H1 (cell line): Measurements from ENCODE around the gene ZMYND15. TPM values are rescaled to one million over a fixed set of nuclear protein-coding genes. Genes with fewer than 3 reads are reported as not detected.

ENCODE experiments used
- CTCF ChIA-PET: fragments of 300-600 bp; sonication (Branson Sonifier 250); formaldehyde crosslinking; loops from one replicate; lab custom pipeline; 2021; ENCODE audit not compliant: partially characterized antibody; lab: Charles Lee
- POLR2A ChIA-PET: fragments of 300-600 bp; sonication (Branson Sonifier 250); formaldehyde crosslinking; loops from one replicate; lab custom pipeline; 2021; ENCODE audit warnings: inconsistent platforms; ENCODE audit not compliant: partially characterized antibody; lab: Charles Lee
- DNase-seq, 2 experiments: peaks; one replicate each; pipeline versions ENCODE4 v3.0.0 to v3.0.0-alpha.2; 2010 to 2022; ENCODE audit warnings: low spot score in 2 of 2, low read depth in 1 of 2, mixed read lengths in 1 of 2
- FAIRE-seq: peaks from 2 replicates; lab custom pipeline; 2011; peaks lifted over from hg19 to GRCh38; lab: Jason Lieb, UNC
- H2AFZ ChIP-seq: 2 replicates; pipeline ENCODE4 v1.8.1; 2012; ENCODE audit warnings: low read length, inconsistent platforms
- H2AK5ac ChIP-seq: 2 replicates; pipeline ENCODE4 v1.6.1; 2013; ENCODE audit warnings: low read depth, low read length
- H2BK120ac ChIP-seq: replicated peaks from 2 replicates; pipeline ENCODE3; 2013; ENCODE audit warnings: low read depth, low read length, inconsistent platforms
- H2BK12ac ChIP-seq: 2 replicates; pipeline ENCODE4 v1.6.1; 2013; ENCODE audit warnings: low read depth, low read length
- H2BK15ac ChIP-seq: 2 replicates; pipeline ENCODE4 v1.6.1; 2013; ENCODE audit warnings: low read length
- H2BK20ac ChIP-seq: 2 replicates; pipeline ENCODE4 v1.6.1; 2013; ENCODE audit warnings: low read length
- H2BK5ac ChIP-seq: 2 replicates; pipeline ENCODE4 v1.6.1; 2013; ENCODE audit warnings: low read depth, low read length
- H3K14ac ChIP-seq: 2 replicates; pipeline ENCODE4 v1.6.1; 2013; ENCODE audit warnings: inconsistent platforms; ENCODE audit not compliant: insufficient read length
- H3K18ac ChIP-seq: 2 replicates; pipeline ENCODE4 v1.6.1; 2013; ENCODE audit warnings: low read length; ENCODE audit errors: extremely low read depth
- H3K23ac ChIP-seq: 2 replicates; pipeline ENCODE4 v1.6.1; 2013; ENCODE audit warnings: inconsistent platforms; ENCODE audit not compliant: insufficient read length
- H3K23me2 ChIP-seq: 2 replicates; pipeline ENCODE4 v1.6.1; 2013; ENCODE audit warnings: low read depth, low read length
- H3K27ac ChIP-seq: 2 replicates; pipeline ENCODE4 v1.6.1; 2011; ENCODE audit warnings: low read depth, low read length, inconsistent platforms
- H3K27me3 ChIP-seq, 4 experiments: replicated peaks in 1 of 4; 1 replicate in 1 of 4; 2 replicates in 3 of 4; pipeline versions ENCODE4 v1.6.1 to v1.8.1; 2011 to 2013; ENCODE audit warnings: low read length in 3 of 4, mild to moderate bottlenecking in 3 of 4, inconsistent platforms in 2 of 4, mixed read lengths in 2 of 4, moderate library complexity in 1 of 4; ENCODE audit not compliant: control insufficient read depth in 3 of 4, insufficient read depth in 3 of 4; ENCODE audit errors: extremely low read depth in 1 of 4
- H3K36me3 ChIP-seq, 4 experiments: 2 replicates each; pipeline versions ENCODE4 v1.6.1 to v1.8.1; 2011 to 2013; ENCODE audit warnings: mild to moderate bottlenecking in 4 of 4, low read length in 3 of 4, moderate library complexity in 2 of 4, control low read depth in 1 of 4, inconsistent platforms in 1 of 4; ENCODE audit not compliant: insufficient read depth in 4 of 4, control insufficient read depth in 2 of 4
- H3K4ac ChIP-seq: replicated peaks from 2 replicates; pipeline ENCODE3; 2013; ENCODE audit warnings: low read length, low read depth, mixed read lengths, inconsistent platforms; ENCODE audit not compliant: insufficient read length
- H3K4me1 ChIP-seq, 4 experiments: replicated peaks in 1 of 4; 1 replicate in 1 of 4; 2 replicates in 3 of 4; pipeline versions ENCODE4 v1.6.1 to v1.8.1; 2011 to 2013; ENCODE audit warnings: low read length in 3 of 4, inconsistent platforms in 2 of 4, mixed read lengths in 1 of 4; ENCODE audit not compliant: insufficient read depth in 4 of 4, control insufficient read depth in 3 of 4
- H3K4me2 ChIP-seq, 2 experiments: 2 replicates each; pipeline versions ENCODE4 v1.6.1 to v1.8.1; 2011 to 2013; ENCODE audit warnings: low read depth in 2 of 2, low read length in 2 of 2, control low read depth in 1 of 2, inconsistent platforms in 1 of 2, mild to moderate bottlenecking in 1 of 2; ENCODE audit not compliant: insufficient read depth in 1 of 2
- H3K4me3 ChIP-seq, 4 experiments: fragments of 200-600, 300-600 bp in 1 of 4; sonication (generic), shearing (Covaris generic), sonication (Bioruptor Twin) in 1 of 4; 2 replicates each; pipeline versions ENCODE4 v1.5.1 to v1.8.1; 2011 to 2016; ENCODE audit warnings: low read length in 4 of 4, low read depth in 3 of 4, control low read depth in 2 of 4, inconsistent platforms in 2 of 4, mild to moderate bottlenecking in 2 of 4, mixed read lengths in 1 of 4, moderate library complexity in 1 of 4; ENCODE audit not compliant: insufficient read depth in 2 of 4; ENCODE audit errors: extremely low read depth in 1 of 4
- H3K56ac ChIP-seq: replicated peaks from 2 replicates; pipeline ENCODE3; 2013; ENCODE audit warnings: low read depth, mild to moderate bottlenecking, mixed read lengths, low read length, inconsistent platforms; ENCODE audit not compliant: insufficient read length
- H3K79me1 ChIP-seq: 2 replicates; pipeline ENCODE4 v1.6.1; 2013; ENCODE audit warnings: low read depth, low read length, control low read depth
- H3K79me2 ChIP-seq, 2 experiments: 2 replicates each; pipeline versions ENCODE4 v1.6.1 to v1.8.1; 2012 to 2013; ENCODE audit warnings: low read length in 2 of 2, mild to moderate bottlenecking in 2 of 2, inconsistent platforms in 1 of 2; ENCODE audit not compliant: insufficient read depth in 2 of 2, control insufficient read depth in 1 of 2
- H3K9ac ChIP-seq, 4 experiments: replicated peaks in 1 of 4; 1 replicate in 1 of 4; 2 replicates in 3 of 4; pipeline versions ENCODE4 v1.6.1 to v1.8.1; 2011 to 2013; ENCODE audit warnings: low read depth in 3 of 4, low read length in 3 of 4, control low read depth in 2 of 4, mild to moderate bottlenecking in 2 of 4, moderate library complexity in 2 of 4, inconsistent platforms in 1 of 4; ENCODE audit errors: extremely low read depth in 1 of 4
- H3K9me3 ChIP-seq, 2 experiments: 2 replicates each; pipeline versions ENCODE4 v1.6.1 to v1.8.1; 2012 to 2013; ENCODE audit warnings: mild to moderate bottlenecking in 2 of 2, moderate library complexity in 2 of 2, control low read depth in 1 of 2, inconsistent platforms in 1 of 2, low read depth in 1 of 2, low read length in 1 of 2, mixed read lengths in 1 of 2; ENCODE audit not compliant: insufficient read depth in 2 of 2
- H4K20me1 ChIP-seq, 2 experiments: replicated peaks in 1 of 2; 2 replicates each; pipeline versions ENCODE3 to v1.8.1; 2011 to 2013; ENCODE audit warnings: inconsistent platforms in 2 of 2, low read length in 2 of 2, mild to moderate bottlenecking in 1 of 2; ENCODE audit not compliant: insufficient read depth in 2 of 2, control insufficient read depth in 1 of 2
- H4K5ac ChIP-seq: 2 replicates; pipeline ENCODE4 v1.6.1; 2013; ENCODE audit warnings: low read length, low read depth, mixed read lengths, inconsistent platforms; ENCODE audit not compliant: insufficient read length
- H4K8ac ChIP-seq: 2 replicates; pipeline ENCODE4 v1.8.0; 2013; ENCODE audit warnings: mild to moderate bottlenecking, moderate library complexity, low read length, inconsistent platforms; ENCODE audit not compliant: insufficient read depth; ENCODE audit errors: extremely low read depth
- H4K91ac ChIP-seq: replicated peaks from 2 replicates; pipeline ENCODE3; 2013; ENCODE audit warnings: low read length, mixed read lengths, inconsistent platforms; ENCODE audit not compliant: insufficient read length
- RAD21 ChIP-seq, 2 experiments: IDR thresholded peaks in 1 of 2; conservative IDR thresholded peaks in 1 of 2; 2 replicates each; pipeline ENCODE4 v1.6.1; 2011; ENCODE audit warnings: low read depth in 2 of 2, low read length in 2 of 2, improper control_type of control experiment in 1 of 2, inconsistent platforms in 1 of 2, mild to moderate bottlenecking in 1 of 2, moderate library complexity in 1 of 2
- SP1 ChIP-seq: IDR thresholded peaks from 2 replicates; pipeline ENCODE4 v1.6.1; 2011; ENCODE audit warnings: low read depth, low read length
- TBP ChIP-seq: IDR thresholded peaks from 2 replicates; pipeline ENCODE4 v1.6.1; 2011; ENCODE audit warnings: low read depth, low read length, improper control_type of control experiment
- WGBS, 2 experiments: shearing (Covaris generic) in 1 of 2; methylation state at CpG; one replicate each; pipeline versions ENCODE4 v1.1.6 to v1.1.7; 2013 to 2015; ENCODE audit warnings: low lambda C conversion rate in 2 of 2, mixed read lengths in 2 of 2, inconsistent platforms in 1 of 2, low coverage in 1 of 2, missing lambda C conversion rate in 1 of 2; ENCODE audit not compliant: insufficient replicate concordance in 2 of 2, insufficient coverage in 1 of 2, insufficient read length in 1 of 2; ENCODE audit errors: extremely low coverage in 1 of 2, missing lambda C conversion rate in 1 of 2; 5-methylcytosine and 5-hydroxymethylcytosine counted together
- polyA plus RNA-seq, 7 experiments: library from polyadenylated mRNA; depleted of rRNA in 3 of 7; stranded (reverse) in 5 of 7; unstranded in 2 of 7; fragments of >200 nt in 5 of 7; fragments of 200-250 nt in 2 of 7; gene quantifications; 1 replicate in 5 of 7; 2 replicates in 1 of 7; 4 replicates in 1 of 7; pipeline versions ENCODE4 v1.2.1 to v1.2.3, GENCODE V29; 2011 to 2013; ENCODE audit warnings: missing spikeins in 2 of 7, mixed read lengths in 2 of 7
- total RNA-seq: library from RNA; stranded (reverse); fragmentation: NEBNext Ultra II Directional; extraction: Animal tissue kit (Norgen Biotek cat#: 25700); gene quantifications from 2 replicates; pipeline ENCODE4 v1.2.1, GENCODE V29; 2021
- TF ChIP-seq, protein P1 (sequence below), 3 experiments: IDR thresholded peaks; 1 replicate in 2 of 3; 2 replicates in 1 of 3; pipeline versions ENCODE4 v1.5.1 to v1.6.1; 2011; ENCODE audit warnings: low read length in 3 of 3, mild to moderate bottlenecking in 3 of 3, inconsistent platforms in 2 of 3, low read depth in 1 of 3, moderate library complexity in 1 of 3; ENCODE audit not compliant: insufficient read depth in 1 of 3; ENCODE audit errors: control extremely low read depth in 1 of 3

The ZMYND15 gene
- total and polyA plus RNA-seq, 2 of the 8 experiments (the other 6 are each of a cell fraction or from before 2014, with no cell fraction given): 0.53 to 0.58 TPM

- POLR2A ChIA-PET: interaction anchor here (0.8 kb wide), 2 partner anchors 23 to 191 kb away, joined by 3 read pairs; partner anchors contain the start of gene ARRB2
- 93% methylated on average over 6 of the region's 6 CpGs; no CpG with 5 or more reads in 1 of the 2 experiments for WGBS, 2 experiments
Measured at GRCh38 chr17:4733073-4733531, 6.5 kb upstream of the ZMYND15 start.

More at GRCh38 chr17:4733073-4733531, 6.5 kb upstream of the ZMYND15 start:
- Histone ChIP-seq H3K79me1 (no peaks in the 10 kb centered on the region), H4K8ac (no peak overlapping the region), H3K4me1 (peaks cover 0 to under 1% (median 0%) of the 10 kb centered on the region in 4 experiments; a peak in 2 of 7 replicates), H3K18ac (no peak overlapping the region), H3K14ac (no peak overlapping the region), H3K23me2 (peaks cover 7% of the 10 kb centered on the region), H3K4ac (no peak overlapping the region), H3K79me2 (no peaks in the 10 kb centered on the region), H2BK12ac (no peak overlapping the region), H2BK5ac (no peak overlapping the region), H3K4me3 (no peak overlapping the region), H4K5ac (no peak overlapping the region), H4K20me1 (peaks cover 2 to 6% of the 10 kb centered on the region in 2 experiments), H3K9me3 (no peaks in the 10 kb centered on the region), H2BK20ac (no peak overlapping the region), H3K27ac (no peak overlapping the region), H3K9ac (no peak overlapping the region), H3K23ac (no peak overlapping the region), H2AFZ (no peak overlapping the region), H3K56ac (no peak overlapping the region), H3K27me3 (peaks cover 1 to 17% (median 6%) of the 10 kb centered on the region in 4 experiments; a peak in 6 of 7 replicates), H4K91ac (no peak overlapping the region), H2BK120ac (no peak overlapping the region), H3K4me2 (no peak overlapping the region), H3K36me3 (no peaks in the 10 kb centered on the region), H2AK5ac (no peak overlapping the region), H2BK15ac (no peak overlapping the region)
- FAIRE-seq: no peak
- CTCF ChIA-PET: interaction anchor here (0.9 to 3.8 kb wide), 17 partner anchors 9 to 176 kb away, joined by 3 to 24 read pairs (median 4); partner anchors contain the start of genes C17orf107, GLTPD2 and VMO1
- TF ChIP-seq, protein P1, sequence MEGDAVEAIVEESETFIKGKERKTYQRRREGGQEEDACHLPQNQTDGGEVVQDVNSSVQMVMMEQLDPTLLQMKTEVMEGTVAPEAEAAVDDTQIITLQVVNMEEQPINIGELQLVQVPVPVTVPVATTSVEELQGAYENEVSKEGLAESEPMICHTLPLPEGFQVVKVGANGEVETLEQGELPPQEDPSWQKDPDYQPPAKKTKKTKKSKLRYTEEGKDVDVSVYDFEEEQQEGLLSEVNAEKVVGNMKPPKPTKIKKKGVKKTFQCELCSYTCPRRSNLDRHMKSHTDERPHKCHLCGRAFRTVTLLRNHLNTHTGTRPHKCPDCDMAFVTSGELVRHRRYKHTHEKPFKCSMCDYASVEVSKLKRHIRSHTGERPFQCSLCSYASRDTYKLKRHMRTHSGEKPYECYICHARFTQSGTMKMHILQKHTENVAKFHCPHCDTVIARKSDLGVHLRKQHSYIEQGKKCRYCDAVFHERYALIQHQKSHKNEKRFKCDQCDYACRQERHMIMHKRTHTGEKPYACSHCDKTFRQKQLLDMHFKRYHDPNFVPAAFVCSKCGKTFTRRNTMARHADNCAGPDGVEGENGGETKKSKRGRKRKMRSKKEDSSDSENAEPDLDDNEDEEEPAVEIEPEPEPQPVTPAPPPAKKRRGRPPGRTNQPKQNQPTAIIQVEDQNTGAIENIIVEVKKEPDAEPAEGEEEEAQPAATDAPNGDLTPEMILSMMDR (IDR thresholded peaks at IDR 0.05; ENCODE audit: control extremely low read depth in 1 of 3, insufficient read depth in 1 of 3, low read depth in 1 of 3, low read length in 3 of 3): peak; percentile 16 to 39 (median 17); a peak in 3 of 4 replicates
- no peak for TF ChIP-seq SP1
- no peak for TF ChIP-seq TBP
- TF ChIP-seq RAD21 (IDR thresholded peaks at IDR 0.05 in 1 of 2, conservative IDR thresholded peaks at IDR 0.05 in 1 of 2; ENCODE audit: low read depth in 2 of 2, low read length in 2 of 2): peak in 1 of 2 experiments; percentile 39; a peak in 2 of 4 replicates
- no peak for DNase-seq
